GM18873 (cell line): ENCODE measurements around the gene TGM1.

Source experiments
- ATAC-seq: cut with Tn5 transposase; IDR thresholded peaks from one replicate; pipeline ENCODE4 v1.9.1; 2021; ENCODE audit warnings: mild to moderate bottlenecking, moderate library complexity, moderate number of reproducible peaks; ENCODE audit not compliant: unreplicated experiment, low FRiP score

Gene TGM1

DNA sequence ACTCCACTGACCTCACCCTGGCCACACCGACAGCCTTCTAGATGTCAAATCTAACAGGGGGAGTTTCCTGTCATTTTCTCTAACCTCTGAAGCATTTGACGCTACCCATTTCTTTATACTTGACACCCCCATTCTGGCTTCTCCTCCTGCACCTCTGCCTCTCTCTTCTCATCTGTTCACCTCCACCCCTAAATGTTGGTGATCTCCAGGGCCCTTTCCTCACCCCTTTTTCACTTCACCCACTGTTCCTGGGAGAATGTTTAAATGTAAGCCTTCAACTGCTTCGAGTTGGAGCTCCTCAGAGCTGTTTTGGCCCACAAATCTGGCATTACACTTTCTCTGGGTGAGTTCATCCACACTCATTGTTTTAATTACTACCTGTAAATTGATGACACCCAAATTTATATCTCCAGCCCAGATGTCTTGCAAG lies 8.9 kb upstream of the TGM1 start:
- no peak for ATAC-seq

DNA sequence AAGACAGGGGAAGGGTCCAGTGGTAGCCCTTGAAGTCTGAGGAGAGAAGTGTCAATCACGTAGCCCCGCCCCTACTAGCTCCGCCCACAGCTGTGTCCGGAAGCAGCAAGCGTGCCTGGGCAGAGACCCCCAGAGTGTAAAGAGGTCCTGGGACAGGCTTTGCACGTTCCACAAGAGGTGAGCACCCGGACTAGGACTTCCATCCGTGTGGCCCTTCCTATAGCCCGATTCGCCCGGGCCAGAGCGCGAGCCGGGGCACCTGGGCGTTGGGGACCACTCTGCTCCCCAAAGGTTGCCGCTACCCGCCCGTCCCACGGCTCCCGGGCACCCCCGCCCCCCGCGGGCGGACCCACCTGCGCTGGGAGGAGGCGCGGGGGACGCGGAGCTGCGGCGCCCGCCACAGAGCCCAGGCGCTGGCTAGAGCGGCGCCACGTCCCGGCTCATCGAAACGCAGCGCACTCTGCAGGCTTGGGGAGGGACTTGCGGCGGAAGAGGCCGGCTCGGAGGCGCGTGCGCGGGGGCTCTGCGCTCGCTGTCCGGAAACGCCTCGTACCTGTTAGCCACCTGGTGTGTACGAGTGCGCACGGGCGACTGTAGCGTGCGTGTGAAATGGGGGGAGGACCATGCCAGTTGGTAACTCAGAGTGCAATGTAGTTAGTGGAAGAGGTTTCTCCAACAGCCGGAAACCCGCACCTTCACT lies 8.3 kb upstream of the TGM1 start, which contains the start of gene RABGGTA:
RABGGTA (minus strand) TSS at position 464 of the 700 bp plus-strand sequence. CDS start 482 bp downstream, outside the sequence.
- ATAC-seq = peak; percentile 75

DNA sequence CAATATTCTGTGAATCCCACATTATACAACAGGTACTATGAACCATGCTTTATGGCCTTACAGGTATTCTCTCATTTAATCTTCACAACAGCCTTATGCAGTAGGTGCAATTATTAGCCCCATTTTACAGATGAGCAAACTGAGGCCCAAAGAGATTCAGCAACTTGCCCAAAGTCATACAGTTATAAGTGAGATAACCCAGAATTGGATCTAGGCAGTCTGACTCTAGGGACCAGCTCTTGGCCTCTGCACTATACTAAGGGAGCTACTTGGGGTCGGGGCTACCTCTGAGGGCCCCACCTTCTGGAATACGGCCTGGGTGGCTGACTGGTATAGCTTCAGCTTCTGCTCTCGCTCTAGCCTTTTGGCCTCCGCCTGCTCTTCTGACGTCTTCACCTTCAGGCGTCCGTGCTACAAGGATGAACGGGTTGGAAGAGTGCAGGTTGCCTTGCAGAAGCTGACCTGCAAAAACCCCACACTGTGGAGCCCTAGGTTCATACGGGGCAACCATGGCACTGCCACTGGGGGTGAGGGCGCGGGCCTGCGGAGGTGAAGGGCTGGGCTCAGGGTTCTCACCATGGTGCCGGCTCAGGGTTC lies 7.7 kb upstream of the TGM1 start:
- ATAC-seq = no peak

- ATAC-seq = no peak
These were observed 7.0 kb upstream of the TGM1 start for GRCh38 chr14:24269910-24270536.

- ATAC-seq = no peak
These were observed 6.4 kb upstream of the TGM1 start for GRCh38 chr14:24269368-24269767.

- ATAC-seq = no peak
These were observed 5.2 kb upstream of the TGM1 start for GRCh38 chr14:24268225-24268624.

DNA sequence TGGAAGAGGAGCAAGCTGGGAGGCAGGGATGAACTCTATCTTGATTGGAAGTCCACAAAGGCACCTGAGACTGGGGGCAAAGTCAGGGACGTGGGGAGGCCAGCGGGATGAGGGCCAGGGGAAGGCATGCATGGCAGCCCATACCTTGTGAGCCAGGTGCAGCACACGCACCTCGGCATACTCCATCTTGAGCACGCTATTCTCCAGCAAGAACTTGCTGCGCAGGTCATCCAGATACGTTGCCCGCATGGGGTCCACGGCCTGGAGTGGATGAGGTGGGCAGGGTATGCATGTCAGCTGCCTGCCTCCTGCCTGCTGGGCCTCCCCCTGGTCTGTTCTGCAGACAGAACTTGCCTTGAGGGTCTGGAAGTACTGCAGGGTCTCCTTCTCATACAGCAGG lies 4.5 kb upstream of the TGM1 start:
- ATAC-seq = no peak

- ATAC-seq = no peak
These were observed 3.6 kb upstream of the TGM1 start for GRCh38 chr14:24266344-24267244.

DNA sequence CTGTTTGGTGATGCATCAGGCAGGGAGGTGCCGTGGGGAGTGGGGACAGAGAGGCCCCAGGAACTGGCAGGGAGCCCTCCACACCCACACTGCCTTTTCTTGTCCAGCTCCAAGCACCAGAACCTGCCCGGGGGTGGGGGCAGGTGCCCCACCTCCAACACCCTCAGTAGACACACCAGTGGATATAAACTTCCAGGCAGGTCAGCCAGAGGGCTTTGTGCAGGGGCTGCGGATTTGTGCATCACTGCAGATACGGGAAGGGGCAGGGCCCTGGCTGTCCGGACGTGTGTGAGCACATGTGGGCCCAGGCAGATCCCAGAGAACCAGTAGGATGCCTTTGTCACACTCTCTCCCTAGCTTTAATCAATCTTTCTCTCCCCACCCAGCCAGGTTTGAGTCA lies 1.3 kb upstream of the TGM1 start:
- no peak for ATAC-seq

- no peak for ATAC-seq
These were observed 871 bp upstream of the TGM1 start for GRCh38 chr14:24263848-24264247.

DNA sequence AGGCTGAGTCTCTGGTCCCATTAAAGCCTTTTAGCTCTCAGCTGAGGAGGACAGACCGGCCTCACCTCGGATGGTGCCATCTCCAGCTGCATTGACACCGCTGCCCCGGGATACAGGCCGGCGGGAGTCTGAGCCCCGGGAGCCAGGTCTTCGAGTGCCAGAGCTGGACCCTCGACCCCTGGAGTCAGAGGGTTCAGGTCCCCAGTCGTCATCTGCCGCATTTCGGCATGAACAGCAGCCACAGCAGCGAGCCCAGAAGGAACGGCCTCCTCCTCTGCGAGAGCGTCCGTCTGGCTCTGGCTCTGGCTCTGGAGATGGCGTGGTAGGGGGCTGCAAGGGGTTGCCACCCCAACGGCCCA lies 1.0 kb downstream of the TGM1 start:
- ATAC-seq = no peak

DNA sequence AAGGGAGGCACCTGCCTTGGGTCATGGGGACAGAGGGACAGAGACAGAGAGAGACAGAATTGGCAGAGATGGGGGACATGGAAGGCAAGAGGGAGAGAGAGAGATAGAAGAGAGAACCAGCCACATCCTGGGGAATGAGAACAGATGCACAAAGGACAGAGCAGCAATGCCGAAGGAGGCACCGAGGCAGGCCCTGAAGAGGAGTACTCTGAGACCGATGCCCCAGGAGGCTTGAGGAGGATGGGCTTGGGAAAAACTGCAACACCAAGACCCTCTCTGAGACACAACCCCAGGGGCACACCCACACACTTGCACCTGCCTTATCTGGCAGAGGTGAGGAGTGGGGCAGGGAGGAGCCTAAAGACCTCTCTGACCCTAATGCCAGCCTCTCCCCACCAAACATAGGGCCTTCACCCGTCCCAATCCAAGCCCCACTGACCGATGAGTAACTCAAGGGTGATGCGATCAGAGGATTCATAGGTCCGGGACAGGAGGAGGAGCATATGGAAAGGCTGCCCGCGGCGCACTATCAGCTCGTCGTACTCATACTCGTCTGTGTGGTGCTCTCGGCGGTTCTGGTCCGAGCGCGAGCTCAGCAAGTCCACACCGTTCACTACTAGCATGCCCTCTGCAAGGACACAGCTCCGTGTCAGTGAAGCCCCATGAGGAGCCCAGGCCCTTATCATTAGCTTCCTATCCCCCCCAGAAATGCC lies 1.6 kb downstream of the TGM1 start:
- ATAC-seq = no peak

DNA sequence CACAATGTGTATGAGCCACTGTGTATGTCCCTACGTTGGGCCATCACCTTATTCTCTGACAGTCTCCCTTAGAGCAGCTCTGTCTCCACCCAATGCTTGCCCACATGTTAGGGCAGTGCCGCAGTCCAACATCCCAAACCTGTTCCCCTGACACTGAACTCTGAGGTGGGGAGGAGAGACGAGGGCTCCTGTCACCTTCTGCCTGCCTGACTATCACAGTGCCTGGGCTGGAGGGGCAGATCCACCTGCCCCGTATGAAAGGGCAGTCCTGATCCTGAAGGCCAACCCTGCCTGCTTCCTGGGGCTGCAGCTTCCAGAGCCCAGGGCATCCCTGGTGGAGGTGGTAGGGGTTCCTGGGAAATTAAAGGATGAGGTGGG lies 2.2 kb downstream of the TGM1 start:
- ATAC-seq = no peak

DNA sequence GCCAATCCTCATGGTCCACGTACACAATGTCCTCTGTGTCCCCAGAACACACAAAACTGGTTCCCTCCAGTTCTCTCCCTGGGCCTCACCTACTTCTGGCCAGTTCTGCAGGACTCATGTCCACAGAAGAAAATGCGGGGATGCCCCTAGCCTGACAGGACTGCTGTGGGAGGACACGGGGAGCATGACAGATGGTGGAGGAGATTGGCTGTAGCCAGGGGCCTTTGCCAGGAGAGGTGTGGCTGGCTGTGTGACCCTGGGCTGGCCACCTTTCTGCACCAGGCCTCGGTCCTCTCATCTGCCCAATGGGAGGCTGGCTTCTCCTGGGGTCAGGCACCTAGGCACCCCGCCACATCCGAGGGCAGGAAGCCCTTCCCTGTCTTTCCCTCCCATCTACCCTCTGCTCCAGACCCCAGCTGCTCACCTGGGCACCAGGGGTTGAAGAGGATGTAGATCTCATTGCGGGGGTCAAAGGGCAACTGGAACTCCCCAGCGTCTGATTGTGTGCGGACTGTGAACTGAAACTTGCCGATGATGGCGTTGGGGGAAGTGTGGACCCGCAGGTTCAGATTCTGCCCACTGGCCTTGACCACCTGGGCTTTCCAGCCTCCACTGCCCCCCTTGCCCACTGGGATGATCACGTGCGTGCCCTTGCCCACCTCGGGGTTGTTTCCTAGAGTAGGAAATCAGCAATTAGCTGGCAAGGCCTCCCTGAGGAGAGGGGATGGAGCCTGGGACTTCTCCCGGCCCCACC lies 2.8 kb downstream of the TGM1 start:
- no peak for ATAC-seq

- ATAC-seq = no peak
These were observed 3.5 kb downstream of the TGM1 start for GRCh38 chr14:24259282-24260025.

DNA sequence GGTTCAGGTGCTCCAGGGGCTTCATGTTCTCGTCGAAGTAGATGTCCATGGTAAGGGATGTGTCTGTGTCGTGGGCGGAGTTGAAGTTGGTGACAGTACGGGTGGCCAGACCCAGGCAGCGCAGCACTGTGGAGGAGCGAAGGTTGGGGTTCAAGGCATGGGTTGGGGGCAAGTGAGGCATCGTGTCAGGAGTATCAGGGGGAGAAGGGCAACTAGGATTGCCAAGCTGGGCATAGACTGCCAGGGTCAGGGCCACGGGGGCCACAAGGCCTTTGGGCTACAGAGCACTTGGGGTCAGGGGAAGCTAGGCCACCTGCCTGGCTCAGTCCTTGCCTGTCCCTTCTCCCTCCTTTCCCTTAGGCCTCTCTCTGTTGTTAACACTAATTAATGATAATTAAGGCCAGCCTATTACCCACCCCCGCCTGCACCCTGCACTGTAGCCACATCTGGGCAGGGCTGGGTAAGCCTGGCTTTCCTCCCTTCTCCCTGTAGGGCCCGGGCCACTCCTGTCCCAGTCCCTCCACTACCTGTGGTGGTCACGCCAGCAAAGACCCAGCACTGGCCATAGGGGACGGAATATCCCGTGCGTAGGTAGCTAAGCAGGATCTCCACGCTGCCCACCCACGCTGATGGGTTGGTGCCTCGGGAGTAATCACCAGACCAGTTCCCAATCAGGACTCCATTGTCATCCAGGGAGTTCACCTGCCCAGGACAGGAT lies 4.3 kb downstream of the TGM1 start:
- no peak for ATAC-seq

GRCh38 chr14:24258119-24258518 lies 4.9 kb downstream of the TGM1 start:
- ATAC-seq = no peak

- ATAC-seq = no peak
These were observed 6.0 kb downstream of the TGM1 start for GRCh38 chr14:24256960-24257359.
